Bone marrow (tissue), 2 donors: ENCODE results near the gene ABCC6.
"Not testable (repeated sequence)": the region's sequence is repeated elsewhere in the genome, so short reads cannot be mapped to it uniquely, and the experiment has no call there.

Experiments
- DNase-seq, 2 donors: peaks; one replicate each; lab custom pipeline; 2025; lab: John Stamatoyannopoulos, UW

Gene ABCC6

GRCh38 chr16:16190546-16190945, 32.7 kb downstream of the ABCC6 start:
- no peak for DNase-seq

- DNase-seq: no peak
Observed at GRCh38 chr16:16189842-16190241, 33.5 kb downstream of the ABCC6 start.

GRCh38 chr16:16188827-16189226, 34.5 kb downstream of the ABCC6 start:
- no peak for DNase-seq

DNA sequence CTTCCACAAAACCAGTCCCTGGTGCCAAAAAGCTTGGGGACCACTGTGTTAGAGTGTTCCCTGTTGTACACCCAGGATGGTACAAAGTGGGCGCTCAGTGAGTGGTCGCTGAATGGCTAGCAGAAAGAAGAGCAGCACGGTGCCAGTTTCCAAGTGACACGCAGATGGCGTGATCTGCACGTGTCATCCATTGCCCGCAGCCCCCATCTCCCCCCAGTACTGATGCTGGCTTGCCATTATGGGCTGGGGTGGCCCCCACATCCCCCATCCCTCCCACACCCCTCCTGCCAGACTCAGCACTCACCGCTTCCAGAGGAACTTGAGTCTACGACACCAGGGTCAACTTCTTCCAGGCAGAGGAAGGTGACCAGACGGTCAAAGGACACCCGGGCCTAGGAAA, 36.5 kb downstream of the ABCC6 start:
- DNase-seq: no peak

DNA sequence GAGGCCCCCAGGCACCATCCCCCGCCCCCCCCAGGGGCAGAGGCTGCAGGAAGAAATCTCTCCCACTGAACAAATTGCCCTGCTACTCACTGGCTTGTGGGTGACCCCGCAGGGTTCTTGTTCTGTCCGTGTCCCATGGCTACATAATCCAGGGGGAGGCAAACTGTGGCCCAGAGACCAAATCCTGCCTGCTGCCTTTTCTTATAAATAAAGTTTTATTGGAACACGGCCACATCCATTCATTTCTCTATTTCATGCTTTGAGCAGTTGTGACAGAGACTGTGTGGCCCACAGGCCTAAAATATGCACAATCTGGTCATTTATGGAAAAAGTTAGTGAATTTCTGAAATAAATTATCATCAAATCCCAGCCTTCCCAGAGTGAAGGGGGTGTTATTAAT, 38.2 kb downstream of the ABCC6 start:
- DNase-seq: no peak

DNA sequence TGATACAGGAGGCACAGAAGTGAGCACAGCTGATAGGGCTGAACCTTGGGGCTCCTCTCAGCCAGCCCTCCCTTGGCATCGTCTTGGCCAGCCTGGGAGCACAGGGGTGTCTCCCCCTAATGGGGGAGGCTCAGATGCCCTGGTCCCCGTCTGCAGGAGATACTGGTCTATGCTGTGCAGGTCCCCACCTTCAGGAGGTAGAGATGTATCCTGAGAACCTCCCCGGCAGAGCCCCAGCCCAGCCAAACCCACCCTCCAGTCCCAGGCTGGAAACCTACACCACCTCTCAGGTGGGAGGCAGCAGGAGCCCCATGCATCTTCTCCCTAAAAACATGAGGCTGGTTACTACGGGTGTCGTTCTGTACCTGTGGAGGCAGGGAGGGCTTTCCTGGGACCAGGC, 38.7 kb downstream of the ABCC6 start:
- no peak for DNase-seq

- no peak for DNase-seq
Observed at GRCh38 chr16:16183562-16183961, 39.7 kb downstream of the ABCC6 start.

DNA sequence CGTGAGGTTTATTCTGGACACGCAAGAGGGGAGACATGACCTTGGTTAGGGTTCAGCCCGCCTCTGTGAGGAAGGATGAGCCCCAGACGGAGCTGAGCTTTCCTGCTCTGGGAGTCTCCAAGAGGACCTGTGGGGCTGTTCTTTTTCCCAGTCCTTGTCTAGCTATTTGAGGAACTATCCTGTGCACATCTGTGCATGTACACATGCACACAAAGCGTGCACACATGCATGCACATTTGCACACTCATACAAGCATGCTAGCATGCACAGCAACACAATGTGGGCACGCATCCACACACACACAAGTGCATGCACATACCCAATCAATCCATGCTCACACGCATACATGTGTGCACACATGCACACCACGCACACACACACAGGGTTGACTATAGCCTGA, 40.4 kb downstream of the ABCC6 start:
- no peak for DNase-seq

DNA sequence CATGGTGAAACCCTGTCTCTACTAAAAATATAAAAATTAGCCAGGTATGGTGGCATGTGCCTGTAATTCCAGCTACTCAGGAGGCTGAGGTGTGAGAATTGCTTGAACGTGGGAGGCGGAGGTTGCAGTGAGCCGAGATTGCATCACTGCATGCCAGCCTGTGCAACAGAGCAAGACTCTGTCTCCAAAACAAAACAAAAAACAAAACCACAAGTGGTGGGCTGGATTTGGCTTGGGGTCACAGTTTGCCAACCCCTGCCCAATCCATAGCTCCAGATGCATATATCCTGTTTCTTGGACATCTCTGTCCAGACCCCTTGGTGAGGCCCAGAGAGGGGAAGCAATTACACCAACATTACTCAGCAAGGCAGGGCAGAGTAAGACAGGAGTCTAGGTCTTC, 41.5 kb downstream of the ABCC6 start:
- not testable (repeated sequence) for DNase-seq

GRCh38 chr16:16178455-16179162, 44.7 kb downstream of the ABCC6 start:
- DNase-seq: no peak

DNA sequence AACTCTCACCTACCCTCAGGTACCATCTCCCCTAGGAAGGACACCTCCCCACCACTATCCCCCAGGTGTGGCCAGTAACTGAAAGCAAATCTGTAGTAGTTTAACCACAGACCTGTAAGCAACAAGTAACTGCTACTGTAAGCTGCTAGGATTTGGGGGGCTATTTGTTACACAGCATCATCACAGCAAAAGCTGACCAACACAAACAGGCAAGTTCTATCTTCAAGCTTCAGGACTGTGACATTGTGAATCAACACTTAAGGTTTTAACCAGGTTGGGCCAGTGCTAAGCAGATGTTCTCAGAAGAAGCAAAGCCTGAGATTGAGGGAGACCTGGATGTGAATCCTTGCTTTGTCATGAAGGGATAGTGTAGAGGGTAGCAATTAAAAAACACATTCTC, 47.0 kb downstream of the ABCC6 start:
- DNase-seq: no peak

DNA sequence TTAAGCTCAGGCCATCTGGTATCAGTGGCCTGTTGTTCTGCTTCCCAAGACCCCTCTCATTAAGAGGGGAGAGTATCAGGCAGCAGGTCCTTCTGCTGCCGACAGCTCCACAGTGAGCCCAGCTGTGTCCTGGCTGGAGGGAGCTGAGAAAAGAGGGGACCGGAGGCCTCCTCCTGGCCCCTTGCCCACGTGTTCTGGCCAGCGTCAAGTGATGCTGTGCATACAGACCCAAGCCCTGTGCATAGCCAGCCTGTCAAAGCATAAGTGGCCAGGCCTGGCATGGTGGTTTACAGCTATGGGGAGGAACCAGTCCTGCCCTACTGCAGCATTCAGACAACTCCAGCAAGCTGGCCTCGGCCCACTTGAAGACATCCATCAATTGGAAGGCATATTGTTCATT, 48.0 kb downstream of the ABCC6 start:
- no peak for DNase-seq

DNA sequence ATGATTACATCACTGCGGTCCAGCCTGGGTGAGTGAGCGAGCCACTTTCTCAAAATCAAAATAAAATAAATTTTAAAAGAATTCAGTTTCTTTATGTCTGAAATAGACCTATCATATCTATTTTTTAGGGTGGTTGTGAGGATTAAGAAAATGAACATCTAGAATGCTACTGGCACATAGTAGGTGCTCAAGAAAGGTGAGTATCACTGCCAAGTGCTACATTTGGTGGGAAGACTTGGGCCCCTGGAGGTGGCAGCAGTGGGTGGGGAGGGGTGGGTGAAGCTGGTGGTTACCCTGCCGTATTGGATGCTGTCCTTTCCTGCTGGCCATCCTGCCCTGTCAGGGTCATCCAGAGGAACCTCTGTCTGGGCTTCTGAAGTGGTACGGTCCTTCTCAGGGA, 50.3 kb downstream of the ABCC6 start:
- DNase-seq: no peak

DNA sequence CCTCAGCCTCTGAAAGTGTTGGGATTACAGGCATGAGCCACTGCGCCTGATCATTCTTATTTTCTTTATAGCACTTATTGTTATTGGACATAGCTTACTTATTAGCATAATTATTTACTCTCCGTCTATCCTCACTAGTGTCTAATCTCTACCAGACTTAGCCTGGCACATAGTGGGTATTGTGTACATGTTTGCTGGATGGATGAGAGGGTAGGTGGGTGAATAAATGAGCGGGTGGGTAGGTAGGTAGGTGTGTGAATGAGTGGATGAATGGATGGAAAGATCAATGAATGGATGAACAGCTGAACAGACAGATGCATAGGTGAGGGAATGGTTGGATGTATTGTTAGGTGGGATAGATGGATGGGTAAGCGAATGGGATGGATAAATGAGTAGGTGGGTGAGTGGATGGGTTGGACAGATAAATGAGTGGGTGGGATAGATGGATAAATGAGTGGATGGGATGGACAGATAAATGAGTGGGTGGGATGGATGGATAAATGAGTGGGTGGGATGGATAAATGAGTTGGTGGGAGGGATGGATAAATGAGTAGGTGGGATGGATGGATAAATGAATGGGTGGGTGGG, 51.9 kb downstream of the ABCC6 start:
- DNase-seq: no peak

GRCh38 chr16:16169615-16170014, 53.7 kb downstream of the ABCC6 start:
- DNase-seq: no peak

GRCh38 chr16:16168431-16168830, 54.9 kb downstream of the ABCC6 start:
- DNase-seq: no peak

DNA sequence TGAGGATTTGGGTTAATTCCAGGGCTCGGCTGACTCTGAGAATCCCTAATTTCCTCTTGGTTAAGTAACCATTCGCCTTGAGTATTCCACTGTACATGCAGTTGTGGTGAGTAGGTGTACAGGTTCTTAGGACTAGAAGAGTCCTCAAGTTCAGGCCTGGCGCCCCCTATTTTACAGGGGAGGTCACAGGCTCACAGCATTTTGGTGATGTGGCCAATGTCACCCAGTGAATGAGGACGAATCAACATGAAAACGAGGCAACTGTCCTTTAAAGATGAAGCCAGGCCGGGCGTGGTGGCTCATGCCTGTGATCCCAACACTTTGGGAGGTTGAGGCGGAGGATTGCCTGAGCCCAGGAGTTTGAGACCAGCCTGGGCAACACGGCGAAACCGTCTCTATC, 55.4 kb downstream of the ABCC6 start:
- DNase-seq: no peak

DNA sequence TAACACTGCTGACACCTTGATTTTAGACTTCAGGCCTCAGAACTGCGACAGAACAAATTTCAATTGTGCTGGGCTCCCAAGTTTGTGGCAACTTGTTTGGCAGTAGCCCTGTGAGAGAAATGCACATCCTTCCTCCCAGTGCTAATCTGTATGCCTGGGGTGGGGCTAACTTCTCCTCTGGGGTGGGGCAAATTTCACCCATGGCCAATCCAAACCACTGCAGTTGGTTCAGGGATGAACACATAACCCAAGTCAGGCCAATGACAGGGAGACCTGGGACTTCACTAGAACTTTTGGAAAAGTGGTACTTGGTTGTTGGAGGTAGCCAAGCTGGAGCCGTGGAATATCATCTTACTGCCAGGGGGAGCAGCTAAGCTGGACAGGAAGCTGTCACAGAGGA, 56.3 kb downstream of the ABCC6 start:
- no peak for DNase-seq

DNA sequence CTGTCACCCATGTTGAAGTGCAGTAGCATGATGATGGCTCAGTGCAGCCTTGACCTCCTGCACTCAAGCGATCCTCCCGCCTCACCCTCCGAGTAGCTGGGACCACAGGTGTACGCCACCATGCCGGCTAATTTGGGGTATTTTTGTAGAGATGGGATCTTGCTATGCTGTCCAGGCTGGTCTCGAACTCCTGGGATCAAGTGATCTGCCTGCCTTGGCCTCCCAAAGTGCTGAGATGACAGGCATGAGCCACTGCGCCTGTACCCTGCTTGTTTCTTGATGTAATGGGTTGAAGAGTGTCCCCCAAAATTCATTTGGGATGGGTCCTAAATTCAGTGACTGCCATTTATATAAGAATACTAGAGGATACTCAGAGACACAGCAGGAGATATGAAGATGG, 57.2 kb downstream of the ABCC6 start:
- no peak for DNase-seq

DNA sequence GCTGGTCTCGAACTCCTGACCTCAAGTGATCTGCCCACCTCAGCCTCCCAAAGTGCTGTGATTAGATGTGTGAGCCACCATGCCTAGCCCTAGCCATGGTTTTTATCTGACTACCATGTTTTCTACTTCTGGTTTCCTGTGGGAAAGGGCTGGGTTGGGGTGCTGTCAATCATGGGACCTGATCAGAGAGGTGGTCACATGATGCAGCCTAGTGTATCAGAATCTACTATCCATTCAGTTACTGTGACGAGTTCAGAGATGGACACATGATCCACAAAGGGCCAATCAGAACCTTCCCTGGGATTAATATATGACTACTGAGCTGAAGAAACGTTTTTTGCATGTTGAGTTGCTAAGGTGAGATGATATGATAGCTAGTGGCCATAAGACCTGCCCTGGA, 59.1 kb downstream of the ABCC6 start:
- no peak for DNase-seq

- DNase-seq: no peak
Observed at GRCh38 chr16:16163571-16163970, 59.7 kb downstream of the ABCC6 start.

GRCh38 chr16:16163109-16163508, 60.2 kb downstream of the ABCC6 start:
- no peak for DNase-seq

- DNase-seq: no peak
Observed at GRCh38 chr16:16162591-16162990, 60.7 kb downstream of the ABCC6 start.

DNA sequence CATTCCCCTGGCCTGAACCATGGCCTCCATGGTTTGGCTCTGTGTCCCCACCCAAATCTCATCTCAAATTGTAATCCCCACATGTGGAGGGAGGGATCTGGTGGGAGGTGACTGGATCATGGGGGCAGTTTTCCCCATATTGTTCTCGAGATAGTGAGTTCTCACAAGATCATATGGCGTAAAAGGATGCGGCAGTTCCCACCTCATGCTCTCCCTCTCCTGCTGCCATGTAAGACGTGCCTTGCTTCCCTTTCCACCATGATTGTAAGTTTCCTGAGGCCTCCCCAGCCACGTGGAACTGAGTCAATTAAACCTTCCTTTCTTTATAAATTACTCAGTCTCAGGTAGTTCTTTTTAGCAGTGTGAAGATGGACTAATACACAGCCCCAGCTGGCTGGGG, 61.5 kb downstream of the ABCC6 start:
- DNase-seq: not testable (repeated sequence)
